GM18907 (cell line): Measurements from ENCODE around the gene TNIK.
"Not testable (repeated sequence)": the region's sequence is repeated elsewhere in the genome, so short reads cannot be mapped to it uniquely, and the experiment has no call there.

Experiments
- ATAC-seq: cut with Tn5 transposase; IDR thresholded peaks from one replicate; pipeline ENCODE4 v1.9.1; 2021; ENCODE audit warnings: mild to moderate bottlenecking, moderate library complexity; ENCODE audit not compliant: unreplicated experiment

The TNIK gene

GRCh38 chr3:171389491-171389890 lies 70.7 kb downstream of the TNIK start:
- no peak for ATAC-seq

- no peak for ATAC-seq
Observed at GRCh38 chr3:171388527-171388926, 71.7 kb downstream of the TNIK start.

GRCh38 chr3:171387062-171387461 lies 73.1 kb downstream of the TNIK start:
- no peak for ATAC-seq

- ATAC-seq = no peak
Observed at GRCh38 chr3:171385086-171385485, 75.1 kb downstream of the TNIK start.

- no peak for ATAC-seq
Observed at GRCh38 chr3:171384101-171384891, 75.9 kb downstream of the TNIK start.

- no peak for ATAC-seq
Observed at GRCh38 chr3:171383206-171384018, 76.8 kb downstream of the TNIK start.

GRCh38 chr3:171382347-171382746 lies 77.9 kb downstream of the TNIK start:
- ATAC-seq = not testable (repeated sequence)

- ATAC-seq = no peak
Observed at GRCh38 chr3:171380711-171381425, 79.3 kb downstream of the TNIK start.

- ATAC-seq = no peak
Observed at GRCh38 chr3:171379961-171380483, 80.2 kb downstream of the TNIK start.

GRCh38 chr3:171379281-171379680 lies 80.9 kb downstream of the TNIK start:
- no peak for ATAC-seq

- ATAC-seq = no peak
Observed at GRCh38 chr3:171378586-171378985, 81.6 kb downstream of the TNIK start.

GRCh38 chr3:171377859-171378258 lies 82.3 kb downstream of the TNIK start:
- no peak for ATAC-seq

- no peak for ATAC-seq
Observed at GRCh38 chr3:171376596-171376947, 83.6 kb downstream of the TNIK start.

- peak; percentile 49 for ATAC-seq
Observed at GRCh38 chr3:171375666-171376595, 84.3 kb downstream of the TNIK start.

GRCh38 chr3:171374661-171375285 lies 85.4 kb downstream of the TNIK start:
- ATAC-seq = no peak

GRCh38 chr3:171374260-171374659 lies 85.9 kb downstream of the TNIK start:
- ATAC-seq = no peak

GRCh38 chr3:171373711-171374110 lies 86.5 kb downstream of the TNIK start:
- no peak for ATAC-seq

GRCh38 chr3:171372694-171373093 lies 87.5 kb downstream of the TNIK start:
- ATAC-seq = no peak

- no peak for ATAC-seq
Observed at GRCh38 chr3:171371354-171371753, 88.9 kb downstream of the TNIK start.

- ATAC-seq = no peak
Observed at GRCh38 chr3:171369156-171369555, 91.0 kb downstream of the TNIK start.
